GM19452 (cell line): ENCODE data around the gene TRIO.
"Not testable (repeated sequence)": the region's sequence is repeated elsewhere in the genome, so short reads cannot be mapped to it uniquely, and the experiment has no call there.

ENCODE experiments used
- ATAC-seq: cut with Tn5 transposase; IDR thresholded peaks from one replicate; pipeline ENCODE4 v1.9.1; 2021; ENCODE audit not compliant: unreplicated experiment

The TRIO gene

GRCh38 chr5:14516901-14517300 lies 373.8 kb downstream of the TRIO start:
- ATAC-seq: no peak

- no peak for ATAC-seq
Measured at GRCh38 chr5:14518638-14519037, 375.5 kb downstream of the TRIO start.

- ATAC-seq: no peak
Measured at GRCh38 chr5:14521748-14522147, 378.6 kb downstream of the TRIO start.

- no peak for ATAC-seq
Measured at GRCh38 chr5:14522721-14523120, 379.6 kb downstream of the TRIO start.

- no peak for ATAC-seq
Measured at GRCh38 chr5:14523243-14524034, 380.3 kb downstream of the TRIO start.

GRCh38 chr5:14525397-14525796 lies 382.3 kb downstream of the TRIO start:
- no peak for ATAC-seq

GRCh38 chr5:14526493-14526892 lies 383.4 kb downstream of the TRIO start:
- no peak for ATAC-seq

GRCh38 chr5:14528115-14528514 lies 385.0 kb downstream of the TRIO start:
- no peak for ATAC-seq

- no peak for ATAC-seq
Measured at GRCh38 chr5:14528926-14529325, 385.8 kb downstream of the TRIO start.

GRCh38 chr5:14531668-14532067 lies 388.5 kb downstream of the TRIO start:
- no peak for ATAC-seq

- ATAC-seq: no peak
Measured at GRCh38 chr5:14532180-14532579, 389.0 kb downstream of the TRIO start.

- no peak for ATAC-seq
Measured at GRCh38 chr5:14534773-14535172, 391.6 kb downstream of the TRIO start.

- ATAC-seq: no peak
Measured at GRCh38 chr5:14545308-14545707, 402.2 kb downstream of the TRIO start.

GRCh38 chr5:14545862-14546261 lies 402.7 kb downstream of the TRIO start:
- ATAC-seq: no peak

- ATAC-seq: no peak
Measured at GRCh38 chr5:14547666-14548065, 404.5 kb downstream of the TRIO start.

GRCh38 chr5:14551211-14551610 lies 408.1 kb downstream of the TRIO start:
- no peak for ATAC-seq

- ATAC-seq: no peak
Measured at GRCh38 chr5:14552017-14552416, 408.9 kb downstream of the TRIO start.

GRCh38 chr5:14554288-14554687 lies 411.1 kb downstream of the TRIO start:
- not testable (repeated sequence) for ATAC-seq

- ATAC-seq: no peak
Measured at GRCh38 chr5:14556015-14556414, 412.9 kb downstream of the TRIO start.

- ATAC-seq: no peak
Measured at GRCh38 chr5:14557203-14557770, 414.1 kb downstream of the TRIO start.

GRCh38 chr5:14557791-14558415 lies 414.8 kb downstream of the TRIO start:
- no peak for ATAC-seq
